GM08714 (cell line): ENCODE measurements around the gene MYH2.

Experiments used
- H3K4me3 ChIP-seq: fragments of 200-500 bp; sonication (Bioruptor generic); 2 replicates; pipeline ENCODE4 v1.5.1; 2014; ENCODE audit warnings: mild to moderate bottlenecking, low read length, inconsistent platforms
- ZNF274 ChIP-seq: IDR thresholded peaks from 2 replicates; pipeline ENCODE4 v1.6.1; 2012; ENCODE audit warnings: mild to moderate bottlenecking, low read depth, low read length

Gene MYH2

DNA sequence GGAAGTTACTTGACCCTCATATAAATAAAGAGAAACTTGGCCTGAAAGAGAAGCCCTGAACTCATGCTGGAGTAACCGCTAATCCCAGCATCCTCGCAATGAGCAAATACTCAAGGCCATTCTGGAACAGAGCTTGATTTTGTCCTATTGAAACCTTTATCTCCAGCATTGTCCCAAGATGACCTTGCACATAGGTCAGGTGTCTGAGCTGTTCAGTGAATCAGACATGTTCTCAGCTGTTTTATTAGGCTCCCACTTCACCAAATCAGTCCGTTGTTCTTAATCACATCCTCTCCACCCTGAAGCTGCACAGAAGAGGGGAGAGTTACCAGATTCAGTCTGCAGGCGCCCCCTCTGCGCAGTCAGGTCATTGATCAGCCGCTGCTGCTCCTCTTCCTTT, 22.0 kb downstream of the MYH2 start:
- TF ChIP-seq ZNF274, result no peak
- H3K4me3 ChIP-seq, result no peak overlapping the region

DNA sequence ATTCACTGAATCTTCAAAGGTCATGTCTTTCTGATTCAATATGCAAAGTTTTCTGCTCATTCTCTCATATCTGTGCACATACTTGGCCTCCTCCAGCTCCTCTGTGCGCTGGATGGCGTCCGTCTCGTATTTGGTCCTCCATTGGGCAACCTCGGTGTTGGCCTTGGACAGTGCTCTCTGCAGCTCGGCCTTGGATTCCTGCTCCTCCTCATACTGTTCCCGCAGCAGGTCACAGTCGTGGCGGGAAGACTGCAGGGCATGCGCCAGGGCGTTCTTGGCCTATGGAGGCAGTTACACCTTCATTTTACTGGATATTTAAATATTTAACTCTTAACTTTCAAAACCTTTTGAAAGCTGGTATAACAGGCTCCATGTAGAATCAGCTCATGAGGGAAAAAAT, 22.9 kb downstream of the MYH2 start:
- no peak for TF ChIP-seq ZNF274
- no peak overlapping the region for H3K4me3 ChIP-seq

DNA sequence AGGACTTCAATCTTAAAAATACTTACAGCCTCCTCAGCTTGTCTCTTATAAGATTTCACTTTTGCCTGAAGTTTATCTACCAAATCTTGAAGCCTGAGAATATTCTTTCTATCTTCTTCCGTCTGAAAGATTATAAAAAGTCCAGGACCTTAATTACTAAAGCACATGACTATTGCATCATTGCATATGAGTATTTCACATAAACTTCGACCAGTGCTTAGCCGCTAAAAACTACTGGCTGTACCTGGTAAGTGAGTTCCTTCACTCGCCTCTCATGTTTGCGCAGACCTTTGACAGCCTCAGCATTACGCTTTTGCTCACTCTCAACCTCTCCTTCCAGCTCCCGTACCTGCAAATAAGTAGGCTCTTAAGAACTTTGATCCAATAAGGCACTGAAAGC, 26.4 kb downstream of the MYH2 start:
- TF ChIP-seq ZNF274, result no peak
- no peak overlapping the region for H3K4me3 ChIP-seq

DNA sequence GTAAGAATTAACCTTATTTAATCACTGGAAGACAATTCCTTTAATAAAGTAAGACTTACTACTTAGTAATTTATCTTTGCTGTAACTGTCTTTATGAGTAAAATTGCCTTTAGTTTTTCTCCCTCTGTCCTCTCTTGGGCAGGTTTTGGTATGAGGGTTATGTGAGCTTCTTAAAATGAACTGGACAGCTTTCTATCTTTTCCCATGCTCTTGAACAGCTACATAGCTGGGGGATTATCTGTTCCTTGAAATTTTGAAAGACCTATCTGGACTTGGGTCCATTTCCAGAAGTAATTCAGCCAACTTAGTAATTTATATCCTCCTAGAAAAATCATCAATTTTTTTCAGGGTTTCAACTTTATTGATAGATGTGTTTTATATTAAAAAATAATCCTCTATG, 27.5 kb downstream of the MYH2 start:
- no peak overlapping the region for H3K4me3 ChIP-seq
- TF ChIP-seq ZNF274, result no peak

DNA sequence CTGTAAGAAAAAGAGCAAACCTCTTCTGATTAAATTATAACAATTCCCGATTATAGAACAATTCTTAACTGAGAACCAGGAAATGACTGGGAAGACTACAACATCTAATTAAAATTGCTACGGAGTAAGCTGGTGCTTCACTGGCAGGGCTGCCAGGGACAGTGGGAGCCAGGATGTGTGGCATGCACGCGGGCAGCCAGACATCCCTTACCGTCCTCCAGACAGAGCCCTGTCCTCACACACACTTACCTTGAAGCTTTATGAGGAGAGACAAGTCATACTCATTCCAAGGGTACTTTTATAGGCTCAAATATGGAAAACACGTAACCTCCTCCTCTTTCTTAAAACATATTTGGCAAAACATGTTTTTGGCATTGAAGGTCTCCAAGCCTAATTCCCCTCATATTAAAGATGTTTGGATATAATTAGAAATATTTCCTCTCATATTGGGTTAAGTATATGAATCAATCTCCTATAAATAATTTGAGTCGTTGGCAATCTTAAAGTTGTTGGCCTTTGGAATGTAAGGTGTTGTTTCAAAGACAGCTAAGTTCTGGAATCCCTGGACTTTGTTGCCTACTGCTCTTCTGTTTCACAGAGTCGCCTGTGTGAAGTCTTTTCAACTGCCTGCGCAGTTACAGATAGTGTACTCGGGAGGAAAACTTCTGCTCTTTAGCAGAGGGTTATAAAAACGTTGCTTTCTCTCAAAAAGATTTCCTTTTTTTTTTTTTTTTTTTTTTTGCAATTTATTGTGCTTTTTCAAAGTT, 31.0 kb downstream of the MYH2 start, which contains the start of gene MYH1:
Gene MYH1, minus strand, starts transcription at position 272 of the 767 bp plus-strand sequence. CDS start 1,900 bp downstream, outside the sequence.
- no peak within 1 kb of the TSS for H3K4me3 ChIP-seq
- TF ChIP-seq ZNF274, result no peak

DNA sequence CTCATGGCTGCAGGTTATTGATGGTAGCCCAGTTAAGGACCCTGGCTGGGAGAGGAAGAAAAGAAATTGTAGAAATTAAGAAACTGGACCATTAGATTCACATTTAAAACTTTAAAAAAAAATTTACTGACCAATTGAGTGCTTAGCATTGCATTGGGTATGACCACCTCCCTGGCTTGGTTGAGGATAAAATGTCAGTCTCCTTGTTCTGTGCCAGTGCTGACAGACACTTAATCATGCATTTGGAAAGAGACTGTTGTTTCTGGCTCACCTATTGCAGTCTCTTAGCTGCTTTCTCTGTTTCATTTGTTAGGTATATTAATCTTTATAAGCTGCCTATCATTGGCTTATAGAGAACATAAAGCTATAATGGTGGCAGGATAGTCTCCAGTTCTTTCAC, 32.8 kb downstream of the MYH2 start:
- no peak overlapping the region for H3K4me3 ChIP-seq
- no peak for TF ChIP-seq ZNF274

DNA sequence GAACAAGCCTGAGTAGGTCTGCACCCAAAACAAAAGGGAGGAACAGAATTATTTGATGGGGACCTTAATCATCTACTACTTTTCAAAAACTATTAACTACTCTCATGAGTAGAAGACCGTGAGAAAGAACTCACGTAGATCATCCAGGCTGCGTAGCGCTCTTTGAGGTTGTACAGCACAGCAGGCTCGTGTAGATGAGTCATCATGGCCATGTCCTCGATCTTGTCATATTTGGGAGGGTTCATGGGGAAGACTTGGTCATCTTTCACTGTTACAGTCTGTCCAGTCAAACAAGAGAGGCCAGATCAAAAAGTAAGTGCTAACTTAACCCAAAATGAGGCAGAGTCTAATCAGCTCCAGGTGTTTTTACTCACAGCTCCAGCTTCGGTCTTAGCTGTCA, 33.4 kb downstream of the MYH2 start:
- no peak for TF ChIP-seq ZNF274
- H3K4me3 ChIP-seq, result no peak overlapping the region

DNA sequence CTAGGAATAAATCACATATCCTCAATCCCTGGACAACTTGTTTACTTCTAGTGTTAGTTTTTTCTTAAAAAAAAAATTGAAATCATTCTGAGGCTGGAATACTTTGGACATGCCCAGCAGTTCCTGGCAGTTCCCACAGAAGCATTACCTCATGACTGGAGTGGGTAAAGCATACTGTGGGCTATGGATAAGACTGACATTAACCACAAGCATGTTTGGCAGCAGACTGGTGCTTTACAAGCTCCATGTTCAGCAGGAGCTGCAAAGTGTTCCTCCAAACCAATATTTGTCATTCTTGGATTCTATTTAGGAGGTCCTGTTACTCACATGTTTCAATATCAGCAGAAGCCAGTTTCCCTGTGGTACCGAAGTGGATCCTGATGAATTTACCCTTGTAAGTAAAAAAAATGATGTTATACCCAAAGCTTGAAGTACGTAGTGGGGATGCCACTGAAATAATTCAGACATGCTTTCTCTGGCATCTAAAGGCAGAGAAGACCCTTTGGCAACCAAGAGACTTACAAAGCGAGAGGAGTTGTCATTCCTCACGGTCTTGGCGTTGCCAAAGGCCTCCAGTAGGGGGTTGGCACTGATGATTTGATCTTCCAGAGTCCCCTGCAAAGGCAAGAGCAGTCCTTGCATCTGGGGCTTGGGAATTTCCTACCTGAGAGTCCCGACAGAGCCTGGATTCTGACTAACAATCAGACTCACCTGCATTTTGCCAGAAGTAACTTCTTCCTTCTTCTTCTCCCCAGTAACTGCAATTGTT, 36.0 kb downstream of the MYH2 start:
- no peak overlapping the region for H3K4me3 ChIP-seq
- no peak for TF ChIP-seq ZNF274

DNA sequence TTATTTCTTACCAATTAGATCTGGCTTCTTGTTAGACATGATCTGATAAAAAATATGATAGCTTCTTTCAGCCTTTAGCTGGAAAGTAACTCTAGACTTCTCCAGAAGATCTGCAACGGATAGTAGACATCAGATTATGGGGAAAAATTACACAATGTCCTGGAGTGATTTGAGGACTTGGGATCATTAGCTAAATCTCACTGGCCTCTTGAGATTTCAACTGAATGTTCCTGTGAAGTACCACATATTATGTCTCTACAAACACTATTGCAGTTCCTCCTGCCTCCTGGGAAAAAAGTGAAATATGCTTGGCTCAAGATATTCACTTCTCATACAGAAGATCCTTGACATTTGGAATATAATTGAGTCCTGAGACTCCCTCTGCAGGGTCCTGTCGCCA, 36.6 kb downstream of the MYH2 start:
- H3K4me3 ChIP-seq, result no peak overlapping the region
- no peak for TF ChIP-seq ZNF274

DNA sequence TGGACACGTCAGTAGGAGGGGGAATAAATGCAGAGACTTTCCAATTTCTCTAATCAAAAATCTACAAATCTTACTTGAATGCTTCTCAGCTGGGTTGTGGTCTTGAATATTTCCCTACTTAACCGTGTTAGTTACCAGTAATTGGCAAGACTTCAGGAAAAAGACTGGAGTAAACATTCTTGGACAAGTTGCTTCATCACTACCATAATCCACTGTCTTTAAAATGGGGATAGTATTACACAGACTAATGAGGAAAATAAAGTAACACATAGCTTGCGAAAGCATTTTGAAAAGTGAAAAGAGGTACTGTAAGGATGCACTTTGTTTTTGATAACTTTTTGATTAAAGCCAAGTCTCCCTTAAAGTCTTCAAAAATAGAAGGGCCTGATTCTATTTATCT, 49.5 kb downstream of the MYH2 start:
- H3K4me3 ChIP-seq, result no peak overlapping the region
- no peak for TF ChIP-seq ZNF274

DNA sequence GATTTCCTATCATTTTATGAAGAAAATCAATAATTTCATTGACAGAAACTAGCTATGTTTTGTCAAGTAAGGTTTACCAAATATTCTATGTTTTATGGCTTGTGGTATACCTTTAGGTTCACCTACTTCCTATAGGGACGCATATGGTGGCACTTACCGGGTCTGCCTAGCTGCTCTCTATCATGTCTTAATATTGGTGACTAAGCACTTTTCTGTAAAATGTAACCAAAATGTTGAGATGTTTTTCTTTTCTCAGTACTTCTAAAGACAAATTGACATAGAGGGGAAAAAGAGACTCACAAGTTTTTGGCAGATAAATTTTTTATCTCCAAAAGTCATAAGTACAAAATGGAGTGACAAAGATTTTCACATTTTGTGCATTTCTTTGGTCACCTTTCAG, 57.5 kb downstream of the MYH2 start:
- no peak for TF ChIP-seq ZNF274
- no peak overlapping the region for H3K4me3 ChIP-seq

DNA sequence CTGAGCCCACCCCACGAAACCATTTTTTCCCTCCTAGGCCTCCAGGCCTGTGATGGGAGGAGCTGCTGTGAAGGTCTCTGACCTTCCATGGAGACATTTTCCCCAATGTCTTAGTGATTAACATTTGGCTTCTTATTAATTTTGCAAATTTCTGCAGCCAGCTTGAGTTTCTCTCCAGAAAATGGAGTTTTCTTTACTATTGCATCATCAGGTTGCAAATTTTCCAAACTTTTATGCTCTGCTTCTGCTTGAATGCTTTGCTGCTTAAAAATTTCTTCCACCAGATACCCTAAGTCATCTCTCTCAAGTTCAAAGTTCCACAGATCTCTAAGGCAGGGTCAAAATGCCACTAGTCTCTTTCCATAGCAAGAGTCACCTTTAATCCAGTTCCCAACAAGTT, 67.2 kb downstream of the MYH2 start:
- no peak for TF ChIP-seq ZNF274

DNA sequence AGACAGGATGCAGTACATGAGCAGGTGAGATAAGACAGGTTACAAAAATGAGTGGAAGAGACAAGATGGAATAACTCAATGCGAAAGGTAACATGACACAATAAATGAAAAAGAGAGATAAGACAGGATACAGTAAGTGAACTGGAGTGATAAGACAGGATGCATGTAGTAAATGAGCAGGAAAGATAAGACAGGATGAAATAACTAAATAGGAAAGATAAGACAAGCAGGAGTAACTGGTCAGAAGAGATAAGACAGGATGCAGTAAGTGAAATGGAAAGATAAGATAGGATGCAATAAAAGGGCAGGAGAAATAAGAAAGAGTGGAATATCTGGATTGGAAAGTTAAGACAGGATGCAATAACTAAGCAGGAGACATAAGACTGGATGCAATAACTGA, 71.8 kb downstream of the MYH2 start:
- no peak overlapping the region for H3K4me3 ChIP-seq
- no peak for TF ChIP-seq ZNF274

More for the DNA sequence above, 67.2 kb downstream of the MYH2 start:
- H3K4me3 ChIP-seq, result no peak overlapping the region

DNA sequence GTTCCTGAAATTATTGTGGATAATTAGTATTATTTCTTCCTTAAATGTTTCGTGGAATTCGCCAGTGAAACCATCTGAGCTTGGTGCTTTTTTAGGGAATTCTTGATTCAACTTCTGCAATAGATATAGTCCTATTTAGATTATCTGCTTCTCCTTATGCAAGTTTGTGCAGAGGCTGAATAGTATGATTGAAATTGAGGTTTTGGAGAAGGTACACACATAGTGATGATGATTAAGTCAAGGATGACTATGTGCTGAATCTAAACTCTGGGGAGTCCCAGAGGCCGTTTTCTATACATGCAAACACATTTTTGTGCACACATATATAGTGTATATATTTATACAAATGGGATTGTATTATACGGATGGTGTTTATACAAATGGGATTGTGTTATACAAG, 74.9 kb downstream of the MYH2 start:
- no peak overlapping the region for H3K4me3 ChIP-seq
- no peak for TF ChIP-seq ZNF274

DNA sequence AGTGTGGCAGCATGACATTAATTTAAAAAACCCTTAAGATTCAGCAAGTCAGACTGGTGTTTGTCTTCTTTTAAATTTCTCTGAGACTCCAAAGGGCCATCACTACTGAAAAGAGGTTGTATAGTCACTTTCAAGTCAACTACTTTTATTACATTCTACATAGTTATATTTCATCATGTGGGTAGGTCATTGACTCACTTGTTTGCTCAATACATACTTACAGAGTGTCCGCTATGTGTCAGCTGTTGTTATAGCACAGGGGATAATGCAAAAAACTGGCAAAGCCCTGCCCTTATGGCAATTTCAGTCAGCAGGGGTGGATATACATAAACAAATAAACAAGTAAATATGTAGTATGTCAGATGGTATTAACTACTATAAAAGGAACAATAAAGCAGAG, 77.6 kb downstream of the MYH2 start:
- no peak overlapping the region for H3K4me3 ChIP-seq
- TF ChIP-seq ZNF274, result no peak
